ENCODE results near the gene PPFIA4. TPM values are rescaled to one million over a fixed set of nuclear protein-coding genes. Genes with fewer than 3 reads are reported as not detected.

Gene PPFIA4
- polyA plus RNA-seq, 1 of the 3 experiments (the other 2 are of a cell fraction) = 4.4 TPM

DNA sequence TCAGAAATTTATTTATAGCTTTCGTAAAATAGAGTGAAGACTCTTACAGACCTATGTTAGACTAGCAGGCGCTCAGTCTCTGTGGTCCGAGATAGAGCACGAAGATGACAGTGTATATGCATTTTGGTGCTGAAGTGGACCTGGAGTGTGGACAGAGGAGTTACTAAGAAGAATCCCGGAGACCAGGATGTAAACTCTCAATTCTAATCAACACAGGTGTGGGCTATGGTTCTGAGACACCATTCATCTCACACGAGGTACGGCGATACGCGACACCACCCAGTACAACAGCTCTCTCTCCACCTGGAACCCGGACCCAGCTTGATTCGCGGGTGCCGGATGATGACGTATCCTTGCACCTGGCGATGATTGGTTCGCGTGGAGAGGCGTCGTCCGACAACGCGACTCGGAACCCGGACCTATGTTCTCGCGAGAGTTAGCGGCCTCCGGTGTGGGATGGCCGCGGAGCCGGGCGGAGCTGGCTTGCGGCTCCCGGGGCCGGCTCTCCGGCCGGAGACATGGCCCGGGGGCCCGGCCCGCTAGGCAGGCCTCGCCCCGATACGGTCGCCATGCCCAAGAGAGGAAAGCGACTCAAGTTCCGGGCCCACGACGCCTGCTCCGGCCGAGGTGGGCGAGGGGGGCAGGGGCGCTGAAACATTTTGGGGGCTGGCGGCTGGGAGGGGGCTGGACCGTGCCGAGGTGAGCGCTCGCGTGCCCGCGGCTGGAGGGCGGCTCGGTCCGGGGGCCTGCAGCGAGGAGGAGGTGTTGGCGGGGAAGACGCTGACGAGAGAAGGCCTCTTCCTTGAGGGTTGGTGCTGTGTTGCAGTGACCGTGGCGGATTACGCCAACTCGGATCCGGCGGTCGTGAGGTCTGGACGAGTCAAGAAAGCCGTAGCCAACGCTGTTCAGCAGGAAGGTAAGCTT lies 19.1 kb upstream of the PPFIA4 start, which contains the start of gene TMEM183A (continued):
- no peak for TF ChIP-seq PBX3 (IDR thresholded peaks at IDR 0.05)
- peak; percentile 97 for TF ChIP-seq ZBTB33 (IDR thresholded peaks at IDR 0.05; ENCODE audit: borderline replicate concordance, low read depth)

DNA sequence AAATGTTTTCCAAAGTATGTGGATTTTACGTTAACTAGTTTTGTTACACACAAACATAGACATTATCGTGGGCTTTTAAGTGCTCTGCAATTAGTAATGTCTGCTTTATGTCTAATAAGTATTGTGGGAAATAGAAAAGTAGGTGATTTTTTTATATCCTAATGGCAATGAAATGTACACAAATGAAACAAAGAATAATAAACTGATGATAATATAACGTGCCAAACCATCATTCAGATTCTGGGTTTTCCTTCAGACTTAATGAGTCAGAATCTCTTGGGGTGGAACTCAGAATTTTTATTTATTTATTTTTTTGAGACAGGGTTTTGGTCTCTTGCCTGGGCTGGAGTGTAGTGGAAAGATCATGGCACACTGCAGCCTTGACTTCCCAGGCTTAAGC lies 17.1 kb upstream of the PPFIA4 start:
- no peak overlapping the region for H2AFZ ChIP-seq (ENCODE audit: low read depth)
- DNase-seq = no peak
- H3F3A ChIP-seq (replicated peaks; ENCODE audit: insufficient read depth) = peaks cover 9% of the 10 kb centered on the region
- ChIA-PET CTCF (interaction anchor here (2.2 to 2.6 kb wide), 2 partner anchors 10 to 109 kb away, joined by 6 to 10 read pairs; no protein-coding TSS in a partner anchor), POLR2A (no interaction called here)
- H3K4me2 ChIP-seq = no peak overlapping the region
- WGBS (ENCODE audit: low lambda C conversion rate) = 99% methylated on average over 3 of the region's 3 CpGs
- H3K79me2 ChIP-seq (ENCODE audit: insufficient read depth) = peaks cover 65% of the 10 kb centered on the region
- H3K4me1 ChIP-seq (ENCODE audit: control insufficient read depth in 1 of 2, insufficient read depth in 2 of 2, low read depth in 1 of 2, low read length in 1 of 2) = peaks cover 6 to 10% of the 10 kb centered on the region in 2 experiments; a peak in 3 of 4 replicates
- H3K27me3 ChIP-seq (ENCODE audit: insufficient read depth) = no peaks in the 10 kb centered on the region
- no peaks in the 10 kb centered on the region for H3K9me3 ChIP-seq
- no peak overlapping the region for H3K4me3 ChIP-seq (ENCODE audit: low read depth in 2 of 2, low read length in 1 of 2)
- H3K36me3 ChIP-seq (replicated peaks in 1 of 2; ENCODE audit: control insufficient read depth in 1 of 2, insufficient read depth in 2 of 2, low read length in 1 of 2) = peaks cover 32 to 40% of the 10 kb centered on the region in 2 experiments
- no peaks in the 10 kb centered on the region for H3K9me2 ChIP-seq
- no peak overlapping the region for H3K27ac ChIP-seq (ENCODE audit: low read depth in 2 of 2, low read length in 1 of 2)
- H4K20me1 ChIP-seq (ENCODE audit: insufficient read depth) = no peaks in the 10 kb centered on the region; the same call in 1 of the 2 replicates
- TF ChIP-seq GATA2 (CRISPR knock-in tag; IDR thresholded peaks at IDR 0.05) (no peak), SIN3A (IDR thresholded peaks at IDR 0.05; ENCODE audit: borderline replicate concordance, low read depth, low read length) (no peak), NRF1 (IDR thresholded peaks at IDR 0.05; ENCODE audit: low read depth, low read length) (no peak), CHD2 (IDR thresholded peaks at IDR 0.05; ENCODE audit: low read length, partially characterized antibody) (no peak), USF2 (IDR thresholded peaks at IDR 0.05; ENCODE audit: borderline replicate concordance, low read depth, low read length) (no peak), NFIC (IDR thresholded peaks at IDR 0.05; ENCODE audit: borderline replicate concordance) (no peak), FOXM1 (IDR thresholded peaks at IDR 0.05; ENCODE audit: low read depth) (no peak), RCOR1 (IDR thresholded peaks at IDR 0.05; ENCODE audit: low read length) (no peak), MEF2A (IDR thresholded peaks at IDR 0.05; ENCODE audit: borderline replicate concordance, low read depth) (no peak), RAD21 (IDR thresholded peaks at IDR 0.05; ENCODE audit: low read length) (no peak), RFX5 (IDR thresholded peaks at IDR 0.05; ENCODE audit: low read length) (no peak), MXI1 (IDR thresholded peaks at IDR 0.05; ENCODE audit: low read depth, low read length) (no peak)
- TF ChIP-seq, protein P1, sequence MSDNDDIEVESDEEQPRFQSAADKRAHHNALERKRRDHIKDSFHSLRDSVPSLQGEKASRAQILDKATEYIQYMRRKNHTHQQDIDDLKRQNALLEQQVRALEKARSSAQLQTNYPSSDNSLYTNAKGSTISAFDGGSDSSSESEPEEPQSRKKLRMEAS (IDR thresholded peaks at IDR 0.05; ENCODE audit: low read depth) = no peak
- TF ChIP-seq, protein P2, sequence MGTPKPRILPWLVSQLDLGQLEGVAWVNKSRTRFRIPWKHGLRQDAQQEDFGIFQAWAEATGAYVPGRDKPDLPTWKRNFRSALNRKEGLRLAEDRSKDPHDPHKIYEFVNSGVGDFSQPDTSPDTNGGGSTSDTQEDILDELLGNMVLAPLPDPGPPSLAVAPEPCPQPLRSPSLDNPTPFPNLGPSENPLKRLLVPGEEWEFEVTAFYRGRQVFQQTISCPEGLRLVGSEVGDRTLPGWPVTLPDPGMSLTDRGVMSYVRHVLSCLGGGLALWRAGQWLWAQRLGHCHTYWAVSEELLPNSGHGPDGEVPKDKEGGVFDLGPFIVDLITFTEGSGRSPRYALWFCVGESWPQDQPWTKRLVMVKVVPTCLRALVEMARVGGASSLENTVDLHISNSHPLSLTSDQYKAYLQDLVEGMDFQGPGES (IDR thresholded peaks at IDR 0.05; ENCODE audit: low read depth, low read length) = no peak
- no peak overlapping the region for H3K9ac ChIP-seq
